HepG2 (cell line): ENCODE results near the gene KLK7. TPM values are rescaled to one million over a fixed set of nuclear protein-coding genes. Genes with fewer than 3 reads are reported as not detected.
"Not testable (repeated sequence)": the region's sequence is repeated elsewhere in the genome, so short reads cannot be mapped to it uniquely, and the experiment has no call there.

ENCODE experiments used
- ATAC-seq: fragments of 200-7000 bp; cut with Tn5 transposase; 3 replicates; pipeline ENCODE4 v1.9.1; 2020; ENCODE audit warnings: mild to moderate bottlenecking, moderate library complexity
- BruUV-seq: library from RNA; stranded (reverse); fragments of 400-500 nt; replicated peaks from 2 replicates; lab custom pipeline; 2021; lab: Mats Ljungman, UMichigan
- CTCF ChIA-PET: fragments of 300-600 bp; formaldehyde crosslinking; extraction: SDS; loops from one replicate; lab custom pipeline; 2021; ENCODE audit warnings: low total read pairs, inconsistent platforms, low intra/inter-chr PET ratio; lab: Yijun Ruan, JAX
- POLR2A ChIA-PET: fragments of 350-600 bp; sonication (Branson Sonifier 250); formaldehyde crosslinking; loops from one replicate; lab custom pipeline; 2020; ENCODE audit warnings: antibody characterized with exemption, inconsistent platforms; lab: Yijun Ruan, JAX
- DNase-seq: peaks from one replicate; pipeline ENCODE4 v3.0.0-alpha.2; 2015; ENCODE audit warnings: low spot score
- FAIRE-seq: peaks from 3 replicates; lab custom pipeline; 2011; peaks lifted over from hg19 to GRCh38; lab: Jason Lieb, UNC
- H2AFZ ChIP-seq: one replicate; pipeline ENCODE4 v1.6.1; 2011; ENCODE audit warnings: low read length, inconsistent platforms
- H3K27ac ChIP-seq: fragments of 300-600 bp; 3 replicates; pipeline ENCODE4 v1.8.0; 2011; ENCODE audit warnings: mixed run types, mild to moderate bottlenecking, mixed read lengths, low read length, inconsistent platforms; ENCODE audit not compliant: insufficient read depth; ENCODE audit errors: extremely low read length
- H3K27me3 ChIP-seq, 2 experiments: fragments of 200-600 bp in 1 of 2; 2 replicates in 1 of 2; 3 replicates in 1 of 2; pipeline versions ENCODE4 v1.6.0 to v1.8.0; 2011; ENCODE audit warnings: low read length in 2 of 2, mild to moderate bottlenecking in 2 of 2, moderate library complexity in 2 of 2, inconsistent platforms in 1 of 2; ENCODE audit not compliant: insufficient read depth in 2 of 2, control insufficient read depth in 1 of 2
- H3K36me3 ChIP-seq, 2 experiments: fragments of 200-600 bp in 1 of 2; replicated peaks in 1 of 2; 2 replicates in 1 of 2; 3 replicates in 1 of 2; pipeline versions ENCODE4 v1.5.1 to v1.8.0; 2011; ENCODE audit warnings: low read length in 2 of 2, inconsistent platforms in 1 of 2; ENCODE audit not compliant: insufficient read depth in 2 of 2, control insufficient read depth in 1 of 2
- H3K4me1 ChIP-seq: 2 replicates; pipeline ENCODE4 v1.5.1; 2012; ENCODE audit warnings: low read length, inconsistent platforms; ENCODE audit not compliant: insufficient read depth
- H3K4me2 ChIP-seq: 2 replicates; pipeline ENCODE4 v1.6.0; 2011; ENCODE audit warnings: low read depth, low read length, inconsistent platforms
- H3K4me3 ChIP-seq, 3 experiments: fragments of 200-600 bp in 1 of 3; sonication (generic), shearing (Covaris generic) in 1 of 3; replicated peaks in 1 of 3; 2 replicates each; pipeline ENCODE4 v1.5.1; 2011 to 2016; ENCODE audit warnings: low read length in 3 of 3, inconsistent platforms in 2 of 3, low read depth in 2 of 3, mild to moderate bottlenecking in 2 of 3, control low read depth in 1 of 3, mixed read lengths in 1 of 3; ENCODE audit not compliant: insufficient read depth in 1 of 3
- H3K79me2 ChIP-seq: one replicate; pipeline ENCODE4 v1.6.1; 2011; ENCODE audit warnings: low read length, inconsistent platforms; ENCODE audit not compliant: insufficient read depth
- H3K9ac ChIP-seq: 2 replicates; pipeline ENCODE4 v1.6.0; 2011; ENCODE audit warnings: mild to moderate bottlenecking, low read depth, low read length, inconsistent platforms; ENCODE audit not compliant: insufficient read depth
- H3K9me3 ChIP-seq: 2 replicates; pipeline ENCODE4 v1.5.1; 2012; ENCODE audit warnings: mild to moderate bottlenecking, low read length
- H4K20me1 ChIP-seq: 2 replicates; pipeline ENCODE4 v1.6.0; 2011; ENCODE audit warnings: inconsistent platforms, mild to moderate bottlenecking, low read length, moderate library complexity; ENCODE audit not compliant: insufficient read depth
- GLI4 ChIP-seq: sonication (generic); formaldehyde crosslinking; IDR thresholded peaks from 2 replicates; pipeline ENCODE4 v1.5.1; 2020; ENCODE audit warnings: missing genetic modification reagents, mild to moderate bottlenecking, moderate library complexity, borderline replicate concordance
- PLSCR1 ChIP-seq: sonication (generic); formaldehyde crosslinking; IDR thresholded peaks from 2 replicates; pipeline ENCODE4 v1.5.0; 2020; ENCODE audit warnings: missing genetic modification reagents, mild to moderate bottlenecking, borderline replicate concordance
- SNAPC2 ChIP-seq: sonication (generic); formaldehyde crosslinking; IDR thresholded peaks from 2 replicates; pipeline ENCODE4 v1.8.1; 2022; ENCODE audit warnings: mild to moderate bottlenecking, missing genetic modification reagents
- TP53 ChIP-seq: sonication (generic); formaldehyde crosslinking; conservative IDR thresholded peaks from 2 replicates; pipeline ENCODE4 v1.4.0; 2020; ENCODE audit warnings: missing genetic modification reagents
- ZNF225 ChIP-seq: sonication (generic); formaldehyde crosslinking; IDR thresholded peaks from 2 replicates; pipeline ENCODE4 v1.4.0; 2020; ENCODE audit warnings: mild to moderate bottlenecking, missing genetic modification reagents
- ZNF709 ChIP-seq: sonication (generic); formaldehyde crosslinking; IDR thresholded peaks from 2 replicates; pipeline ENCODE4 v1.5.0; 2020; ENCODE audit warnings: mild to moderate bottlenecking, missing genetic modification reagents
- WGBS: methylation state at CpG from one replicate; pipeline ENCODE4 v1.1.6; 2017; ENCODE audit warnings: low lambda C conversion rate; 5-methylcytosine and 5-hydroxymethylcytosine counted together
- in situ Hi-C: cut with HindIII; loops from 2 replicates; pipeline ENCODE4 v1.10.0; 2017; ENCODE audit warnings: low pct_unique_long_range_greater_than_20kb; ENCODE audit not compliant: extremely low pct_ligation_motif_present
- intact Hi-C: fragments of 100-400 bp; cut with micrococcal nuclease; formaldehyde crosslinking; loops from one replicate; pipeline ENCODE4 v1.10.0; 2022; ENCODE audit not compliant: unreplicated experiment
- polyA plus RNA-seq, 8 experiments: library from polyadenylated mRNA; depleted of rRNA in 3 of 8; stranded (reverse) in 7 of 8; unstranded in 1 of 8; fragments of >200 nt; fragmentation: Illumina TruSeq in 4 of 8; extraction: Trizol in 4 of 8; gene quantifications; 2 replicates each; pipeline versions ENCODE4 v1.2.1 to v1.2.3, GENCODE V29; 2011 to 2016; ENCODE audit warnings: low read depth in 4 of 8, missing spikeins in 1 of 8, mixed read lengths in 1 of 8; ENCODE audit not compliant: insufficient read depth in 1 of 8
- total RNA-seq, 5 experiments: library from RNA; depleted of rRNA; stranded (reverse); fragments of >200 nt; fragmentation: Illumina TruSeq; extraction: Trizol; gene quantifications; 2 replicates each; pipeline ENCODE4 v1.2.3, GENCODE V29; 2016; ENCODE audit warnings: low read depth in 1 of 5

Gene KLK7
- total and polyA plus RNA-seq, 2 of the 13 experiments (the other 11 are each of a cell fraction or from before 2014, with no cell fraction given), result not detected

GRCh38 chr19:50992666-50993035 is 8.9 kb upstream of the KLK7 start:
- Histone ChIP-seq H2AFZ (no peak overlapping the region), H3K4me2 (no peak overlapping the region), H4K20me1 (no peaks in the 10 kb centered on the region), H3K79me2 (no peaks in the 10 kb centered on the region), H3K4me1 (no peaks in the 10 kb centered on the region), H3K36me3 (no peaks in the 10 kb centered on the region), H3K9ac (no peak overlapping the region), H3K9me3 (no peaks in the 10 kb centered on the region), H3K27me3 (peaks cover 0 to 8% of the 10 kb centered on the region in 2 experiments; a peak in 1 of 5 replicates), H3K4me3 (no peak overlapping the region), H3K27ac (no peak overlapping the region)
- FAIRE-seq (no peak), DNase-seq (no peak), ATAC-seq (no peak)
- ChIA-PET POLR2A (no interaction called here), CTCF (no interaction called here)
- intact Hi-C loops (no loop called here), in situ Hi-C loops (no loop called here)
- no TSS peak for BruUV-seq
- 17% methylated on average over 2 of the region's 2 CpGs for WGBS
- no peak for TF ChIP-seq PLSCR1 (CRISPR knock-in tag)
- TF ChIP-seq TP53 (CRISPR knock-in tag), result no peak
- no peak for TF ChIP-seq GLI4
- no peak for TF ChIP-seq ZNF225 (CRISPR knock-in tag)
- TF ChIP-seq ZNF709 (CRISPR knock-in tag), result no peak
- no peak for TF ChIP-seq SNAPC2 (CRISPR knock-in tag)

GRCh38 chr19:50984416-50984815 is 699 bp upstream of the KLK7 start:
- WGBS, result 34% methylated on average over 13 of the region's 14 CpGs
- H3K4me1 ChIP-seq, H3K9me3 ChIP-seq, DNase-seq, BruUV-seq, in situ Hi-C loops, H3K4me3 ChIP-seq, H3K27me3 ChIP-seq, ATAC-seq, CTCF ChIA-PET, H4K20me1 ChIP-seq, H2AFZ ChIP-seq, POLR2A ChIA-PET, H3K4me2 ChIP-seq, intact Hi-C loops, H3K27ac ChIP-seq, H3K9ac ChIP-seq, H3K79me2 ChIP-seq, H3K36me3 ChIP-seq, FAIRE-seq: not testable (repeated sequence)
